T-cell (primary cell): Measurements from ENCODE around the gene NCR3LG1. TPM values are rescaled to one million over a fixed set of nuclear protein-coding genes. Genes with fewer than 3 reads are reported as not detected.
"Not testable (repeated sequence)": the region's sequence is repeated elsewhere in the genome, so short reads cannot be mapped to it uniquely, and the experiment has no call there.

Experiments used
- ATAC-seq, 4 experiments: fragments of 200-7000 bp in 3 of 4; fragments of 150-1000 bp in 1 of 4; cut with Tn5 transposase; replicated peaks in 1 of 4; 1 replicate in 3 of 4; 2 replicates in 1 of 4; pipeline ENCODE4 v1.10.0; 2021; ENCODE audit warnings: moderate library complexity in 3 of 4, mild to moderate bottlenecking in 2 of 4, moderate number of reproducible peaks in 1 of 4
- CTCF ChIA-PET, 2 donors: fragments of 300-600 bp; sonication (Branson Sonifier 250); formaldehyde crosslinking; loops; one replicate each; lab custom pipeline; 2022; ENCODE audit warnings: antibody characterized with exemption in 2 of 2; lab: Charles Lee
- POLR2A ChIA-PET, 2 donors: fragments of 300-600 bp; sonication (Branson Sonifier 250); formaldehyde crosslinking; loops; one replicate each; lab custom pipeline; 2022; ENCODE audit warnings: antibody characterized with exemption in 2 of 2; lab: Charles Lee
- DNase-seq, 35 experiments: peaks; one replicate each; pipeline versions ENCODE4 v3.0.0 to v3.0.0-alpha.2; 2013 to 2023
- H3K27ac ChIP-seq: one replicate; pipeline ENCODE4 v1.5.1; 2013; ENCODE audit warnings: low read length
- H3K27me3 ChIP-seq, 2 experiments: replicated peaks in 1 of 2; 1 replicate in 1 of 2; 2 replicates in 1 of 2; pipeline versions ENCODE4 v1.6.1 to v1.7.0; 2013; ENCODE audit warnings: low read length in 1 of 2, mixed read lengths in 1 of 2; ENCODE audit not compliant: control insufficient read depth in 2 of 2, insufficient read depth in 2 of 2; ENCODE audit errors: extremely low read depth in 1 of 2
- H3K36me3 ChIP-seq, 2 donors: 1 replicate in 1 of 2; 2 replicates in 1 of 2; pipeline versions ENCODE4 v1.6.1 to v1.7.0; 2013; ENCODE audit warnings: low read length in 1 of 2; ENCODE audit not compliant: control insufficient read depth in 2 of 2, insufficient read depth in 1 of 2; ENCODE audit errors: extremely low read depth in 1 of 2
- H3K4me1 ChIP-seq, 2 experiments: 1 replicate in 1 of 2; 2 replicates in 1 of 2; pipeline versions ENCODE4 v1.6.1 to v1.7.0; 2013; ENCODE audit warnings: low read length in 2 of 2, mixed read lengths in 1 of 2; ENCODE audit not compliant: insufficient read depth in 2 of 2, control insufficient read depth in 1 of 2; ENCODE audit errors: extremely low read depth in 1 of 2
- H3K4me3 ChIP-seq, 2 donors: 1 replicate in 1 of 2; 2 replicates in 1 of 2; pipeline versions ENCODE4 v1.5.1 to v1.7.0; 2013; ENCODE audit warnings: mild to moderate bottlenecking in 2 of 2, low read length in 1 of 2, moderate library complexity in 1 of 2; ENCODE audit not compliant: control insufficient read depth in 1 of 2; ENCODE audit errors: extremely low read depth in 1 of 2
- H3K9me3 ChIP-seq: 2 replicates; pipeline ENCODE4 v1.7.0; 2013
- H3K27ac Mint-ChIP-seq, 2 donors: one replicate each; pipeline ENCODE4 v1.8.0; 2020 to 2021; ENCODE audit warnings: mild to moderate bottlenecking in 2 of 2, mixed read lengths in 2 of 2
- H3K27me3 Mint-ChIP-seq, 2 donors: one replicate each; pipeline ENCODE4 v1.8.0; 2021 to 2022; ENCODE audit warnings: mixed read lengths in 2 of 2
- H3K36me3 Mint-ChIP-seq: one replicate; pipeline ENCODE4 v1.8.0; 2021; ENCODE audit warnings: mixed read lengths
- H3K4me1 Mint-ChIP-seq, 3 donors: one replicate each; pipeline ENCODE4 v1.8.0; 2020 to 2022; ENCODE audit warnings: mixed read lengths in 3 of 3, mild to moderate bottlenecking in 1 of 3
- H3K4me3 Mint-ChIP-seq, 3 donors: one replicate each; pipeline ENCODE4 v1.8.0; 2020 to 2022; ENCODE audit warnings: mild to moderate bottlenecking in 3 of 3, mixed read lengths in 3 of 3, moderate library complexity in 3 of 3
- H3K9me3 Mint-ChIP-seq, 3 donors: one replicate each; pipeline ENCODE4 v1.8.0; 2020 to 2022; ENCODE audit warnings: mixed read lengths in 3 of 3
- WGBS: methylation state at CpG from one replicate; pipeline ENCODE4 v1.1.5; 2013; ENCODE audit warnings: missing lambda C conversion rate; ENCODE audit not compliant: insufficient coverage; 5-methylcytosine and 5-hydroxymethylcytosine counted together
- total RNA-seq, 35 experiments: library from RNA in 6 of 35; stranded (reverse) in 6 of 35; fragments of 120-200 nt in 1 of 35; gene quantifications; one replicate each; pipeline versions ENCODE4 v1.2.1 to v1.2.4 and lab custom pipeline; 2013 to 2026

The NCR3LG1 gene
- total RNA-seq, 5 donors from 2014 or later (not counting 1 experiment from before 2014, with no cell fraction given) = 1.8 to 3.6 (median 2.6) TPM

DNA sequence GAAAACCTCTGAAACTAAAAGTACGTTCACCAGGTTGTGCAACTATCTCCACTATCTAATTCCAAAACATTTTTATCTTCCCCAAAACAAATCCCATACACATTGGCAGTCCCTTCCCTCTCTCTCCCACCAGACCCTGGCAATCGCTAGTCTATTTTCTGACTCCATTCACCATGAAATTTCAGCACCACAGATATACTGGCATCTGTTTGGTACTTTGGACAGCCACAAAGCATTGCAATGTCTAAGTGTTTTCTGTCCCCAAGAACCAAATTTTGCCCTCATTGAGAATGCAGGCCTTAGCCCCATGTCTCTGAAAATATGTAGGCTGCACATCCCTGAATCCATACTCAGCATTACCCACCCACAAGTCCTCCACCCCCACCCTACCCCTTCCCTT, 64.9 kb downstream of the NCR3LG1 start:
- POLR2A ChIA-PET = no interaction called here
- H3K4me1 ChIP-seq = peaks cover 2 to 5% of the 10 kb centered on the region in 2 experiments
- H3K36me3 ChIP-seq = no peaks in the 10 kb centered on the region
- WGBS = 64% methylated on average over 2 of the region's 2 CpGs
- H3K27me3 ChIP-seq = peaks cover 0 to 45% of the 10 kb centered on the region in 2 experiments
- no peak overlapping the region for H3K27ac ChIP-seq
- H3K9me3 ChIP-seq = no peaks in the 10 kb centered on the region
- no peak overlapping the region for H3K4me3 ChIP-seq
- H3K4me3 Mint-ChIP-seq = no peak overlapping the region
- H3K27me3 Mint-ChIP-seq = peaks cover 33 to 53% of the 10 kb centered on the region in 2 donors
- peaks cover 0 to 6% (median 2%) of the 10 kb centered on the region in 3 donors for H3K4me1 Mint-ChIP-seq
- H3K9me3 Mint-ChIP-seq = no peaks in the 10 kb centered on the region
- ATAC-seq = no peak
- no peaks in the 10 kb centered on the region for H3K36me3 Mint-ChIP-seq
- DNase-seq = no peak
- H3K27ac Mint-ChIP-seq = no peak overlapping the region
- CTCF ChIA-PET = no interaction called here

GRCh38 chr11:17418444-17419081, 67.0 kb downstream of the NCR3LG1 start:
- CTCF ChIA-PET = no interaction called here
- Histone ChIP-seq H3K27me3 (peaks cover 0 to 49% of the 10 kb centered on the region in 2 experiments), H3K36me3 (no peaks in the 10 kb centered on the region), H3K4me1 (peaks cover 2 to 5% of the 10 kb centered on the region in 2 experiments), H3K27ac (no peak overlapping the region), H3K4me3 (no peak overlapping the region), H3K9me3 (no peaks in the 10 kb centered on the region)
- peaks cover 0 to 6% (median 2%) of the 10 kb centered on the region in 3 donors for H3K4me1 Mint-ChIP-seq
- no CpG with 5 or more reads among the region's 2 CpGs for WGBS
- DNase-seq (no peak), ATAC-seq (no peak)
- H3K36me3 Mint-ChIP-seq = no peaks in the 10 kb centered on the region
- POLR2A ChIA-PET = no interaction called here
- H3K9me3 Mint-ChIP-seq = no peaks in the 10 kb centered on the region
- peaks cover 34 to 61% of the 10 kb centered on the region in 2 donors for H3K27me3 Mint-ChIP-seq
- no peak overlapping the region for H3K27ac Mint-ChIP-seq
- H3K4me3 Mint-ChIP-seq = no peak overlapping the region

- Mint-ChIP-seq H3K27me3 (peaks cover 27 to 49% of the 10 kb centered on the region in 2 donors), H3K9me3 (no peaks in the 10 kb centered on the region), H3K4me1 (no peaks in the 10 kb centered on the region), H3K36me3 (no peaks in the 10 kb centered on the region), H3K4me3 (no peak overlapping the region), H3K27ac (no peak overlapping the region)
- H3K4me3 ChIP-seq = no peak overlapping the region
- 73% methylated on average over 2 of the region's 4 CpGs for WGBS
- ChIA-PET POLR2A (no interaction called here), CTCF (no interaction called here)
- DNase-seq = no peak
- peaks cover 0 to 35% of the 10 kb centered on the region in 2 experiments for H3K27me3 ChIP-seq
- no peaks in the 10 kb centered on the region for H3K4me1 ChIP-seq
- no peak for ATAC-seq
- no peaks in the 10 kb centered on the region for H3K36me3 ChIP-seq
- no peaks in the 10 kb centered on the region for H3K9me3 ChIP-seq
- no peak overlapping the region for H3K27ac ChIP-seq
These were observed 70.2 kb downstream of the NCR3LG1 start for GRCh38 chr11:17421781-17422180.

DNA sequence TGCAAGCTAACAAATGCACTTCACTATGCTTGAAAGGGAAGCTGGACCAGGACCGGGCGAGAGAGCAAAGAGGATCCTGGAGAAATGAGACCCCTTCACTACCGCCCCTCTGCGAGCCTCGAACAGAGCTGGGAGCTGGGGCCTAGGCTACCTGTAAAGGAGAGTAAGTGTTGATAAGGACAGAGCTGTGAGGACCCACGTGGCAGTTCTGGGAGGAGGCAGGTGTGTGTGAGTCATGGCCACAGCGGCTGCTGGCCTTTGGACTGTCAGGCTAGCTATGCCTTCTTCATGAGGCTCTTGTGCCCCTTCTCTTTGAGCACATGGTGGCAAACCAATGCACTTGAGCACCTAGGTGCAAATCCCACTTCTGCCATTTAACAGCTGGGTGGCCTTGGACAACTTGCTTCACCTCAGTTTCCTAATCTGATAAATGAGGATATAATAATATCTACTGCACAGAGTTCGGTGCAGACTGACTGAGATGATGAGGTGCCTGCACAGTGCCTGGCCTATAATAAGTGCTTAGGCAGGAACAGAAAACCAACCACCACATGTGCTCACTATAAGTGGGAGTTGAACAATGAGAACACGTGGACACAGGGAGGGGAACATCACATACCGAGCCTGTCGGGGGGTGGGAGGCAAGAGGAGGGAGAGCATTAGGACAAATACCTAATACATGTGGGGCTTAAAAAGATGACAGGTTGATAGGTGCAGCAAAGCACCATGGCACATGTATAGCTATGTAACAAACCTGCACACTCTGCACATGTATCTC, 72.1 kb downstream of the NCR3LG1 start:
- Mint-ChIP-seq H3K27me3 (peaks cover 20 to 39% of the 10 kb centered on the region in 2 donors), H3K27ac (no peak overlapping the region), H3K36me3 (no peaks in the 10 kb centered on the region), H3K4me1 (no peaks in the 10 kb centered on the region), H3K9me3 (no peaks in the 10 kb centered on the region), H3K4me3 (no peak overlapping the region)
- ChIA-PET POLR2A (no interaction called here), CTCF (no interaction called here)
- Histone ChIP-seq H3K4me3 (no peak overlapping the region), H3K4me1 (no peaks in the 10 kb centered on the region), H3K27ac (no peak overlapping the region), H3K36me3 (no peaks in the 10 kb centered on the region), H3K9me3 (no peaks in the 10 kb centered on the region), H3K27me3 (peaks cover 0 to 41% of the 10 kb centered on the region in 2 experiments)
- no peak for DNase-seq
- WGBS = 69% methylated on average over 2 of the region's 11 CpGs
- ATAC-seq = no peak

DNA sequence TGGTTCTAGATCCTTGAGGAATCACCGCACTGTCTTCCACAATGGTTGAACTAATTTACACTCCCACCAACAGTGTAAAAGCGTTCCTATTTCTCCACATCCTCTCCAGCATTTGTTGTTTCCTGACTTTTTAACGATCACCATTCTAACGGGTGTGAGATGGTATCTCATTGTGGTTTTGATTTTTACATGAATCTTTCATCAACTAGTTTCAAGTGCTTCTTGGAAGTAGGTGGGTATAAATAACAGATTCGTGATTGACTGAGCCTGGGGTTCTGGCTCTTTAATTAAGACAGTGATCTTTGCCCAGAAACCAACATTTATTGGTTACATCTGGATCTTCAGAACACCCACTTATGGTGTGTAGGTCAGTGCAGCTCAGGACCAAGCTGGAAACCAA, 74.6 kb downstream of the NCR3LG1 start:
- peaks cover 0 to 32% of the 10 kb centered on the region in 2 experiments for H3K27me3 ChIP-seq
- DNase-seq, H3K9me3 ChIP-seq, H3K4me3 ChIP-seq, H3K27ac Mint-ChIP-seq, H3K36me3 Mint-ChIP-seq, H3K9me3 Mint-ChIP-seq, H3K4me3 Mint-ChIP-seq, POLR2A ChIA-PET, H3K4me1 ChIP-seq, CTCF ChIA-PET, H3K27ac ChIP-seq, H3K4me1 Mint-ChIP-seq, ATAC-seq, H3K36me3 ChIP-seq: not testable (repeated sequence)
- no CpG with 5 or more reads among the region's 5 CpGs for WGBS
- H3K27me3 Mint-ChIP-seq = peaks cover 5 to 23% of the 10 kb centered on the region in 2 donors
